GM21576 (cell line): ENCODE data around the gene CS.

Source experiments
- ATAC-seq: cut with Tn5 transposase; IDR thresholded peaks from one replicate; pipeline ENCODE4 v1.9.1; 2021; ENCODE audit warnings: mild to moderate bottlenecking, moderate library complexity; ENCODE audit not compliant: unreplicated experiment

Gene CS

DNA sequence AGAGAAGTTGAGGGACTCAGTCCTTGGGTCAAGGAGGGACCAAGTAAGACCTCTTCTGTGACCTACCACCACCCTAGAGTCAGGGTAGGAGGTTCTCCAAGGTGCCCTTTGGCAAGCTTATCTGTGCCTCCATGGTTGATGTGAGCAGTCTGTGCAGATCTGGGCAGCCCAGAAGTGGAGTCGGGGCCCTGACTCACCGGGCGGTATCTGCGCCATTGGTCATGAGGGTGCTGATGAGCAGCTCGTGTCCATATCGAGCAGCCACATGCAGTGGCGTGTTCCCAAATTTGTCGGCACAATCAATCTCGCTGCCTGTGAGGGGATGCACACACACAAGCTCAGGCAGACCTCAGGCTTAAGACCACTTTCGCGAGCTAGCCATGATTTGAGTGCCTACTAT is 47.0 kb downstream of the CS start:
- no peak for ATAC-seq

DNA sequence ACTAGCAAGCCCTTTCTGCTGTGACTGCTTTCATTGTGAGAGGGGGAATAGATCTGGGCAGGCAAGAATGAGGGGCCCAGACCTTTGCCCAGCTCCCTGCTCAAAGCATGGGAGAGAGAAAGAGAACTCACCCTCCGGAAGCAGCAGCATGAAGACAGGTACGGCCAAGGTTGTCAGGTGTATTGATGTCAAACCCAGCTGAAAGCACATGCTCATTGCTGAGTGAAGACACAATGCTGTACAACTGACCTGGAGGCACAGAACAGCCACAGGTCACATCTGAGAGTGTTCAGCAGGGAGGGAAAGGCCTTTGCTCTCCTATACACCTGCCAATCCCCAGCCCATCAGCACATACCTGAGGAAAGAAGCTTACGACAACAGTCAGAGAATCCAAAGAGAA is 47.5 kb downstream of the CS start:
- no peak for ATAC-seq

DNA sequence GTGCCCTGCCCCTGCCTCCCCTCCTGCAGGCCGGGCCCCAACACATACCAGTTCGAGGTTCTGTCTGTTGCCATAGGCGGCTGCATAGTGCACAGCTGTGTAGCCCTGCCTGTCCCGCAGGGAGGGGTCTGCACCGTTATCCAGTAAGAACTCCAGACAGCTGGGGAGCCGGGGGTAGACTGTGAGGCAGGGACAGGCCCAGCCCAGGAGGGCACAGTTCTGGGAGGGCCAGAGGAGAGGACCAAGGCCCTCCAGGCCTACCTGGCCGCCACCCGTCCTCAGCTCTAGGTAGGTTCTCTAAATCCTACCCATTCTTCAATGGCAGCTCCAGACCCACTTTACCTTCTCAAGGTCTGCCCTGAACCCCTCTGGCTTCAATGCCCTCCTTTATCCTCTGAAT is 51.4 kb downstream of the CS start:
- no peak for ATAC-seq

DNA sequence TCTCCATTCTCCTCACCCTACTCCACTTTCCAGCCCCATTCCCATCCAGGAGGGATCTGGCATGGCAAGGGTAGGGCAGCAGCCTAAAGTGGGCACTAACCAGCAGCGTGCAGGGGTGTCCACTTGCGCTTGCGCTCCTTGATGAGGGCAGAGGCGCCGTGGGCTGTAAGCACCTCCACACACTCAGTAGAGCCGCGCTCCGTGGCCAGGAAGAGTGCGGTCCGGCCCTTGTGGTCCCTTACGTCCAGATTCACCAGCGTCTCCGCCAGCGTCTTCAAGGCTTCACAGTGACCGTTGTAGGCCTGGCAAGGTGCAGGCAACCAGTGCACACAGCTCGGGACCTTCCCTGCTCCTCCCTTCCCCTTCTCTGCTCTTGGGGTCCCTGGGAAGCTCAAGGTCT is 52.2 kb downstream of the CS start:
- ATAC-seq = no peak

DNA sequence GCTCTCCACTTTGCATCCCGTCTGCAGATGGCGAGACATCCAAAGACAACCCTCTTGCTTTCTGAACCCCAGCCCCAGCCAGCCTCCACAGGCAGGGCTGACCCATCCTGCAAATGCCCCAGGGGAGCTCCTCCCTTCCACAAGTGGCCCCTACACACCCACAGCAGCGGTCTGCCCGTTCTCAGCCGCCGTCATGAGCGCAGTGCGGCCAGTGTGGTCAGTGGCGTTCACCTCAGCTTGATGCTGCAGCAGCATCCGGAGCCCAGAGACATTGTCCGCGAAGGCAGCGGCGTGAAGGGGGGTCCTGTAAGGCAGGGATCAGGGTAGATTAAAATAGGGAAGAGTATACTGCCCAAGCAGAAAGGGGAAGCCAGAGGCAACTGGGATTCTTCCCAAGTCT is 55.6 kb downstream of the CS start:
- no peak for ATAC-seq

DNA sequence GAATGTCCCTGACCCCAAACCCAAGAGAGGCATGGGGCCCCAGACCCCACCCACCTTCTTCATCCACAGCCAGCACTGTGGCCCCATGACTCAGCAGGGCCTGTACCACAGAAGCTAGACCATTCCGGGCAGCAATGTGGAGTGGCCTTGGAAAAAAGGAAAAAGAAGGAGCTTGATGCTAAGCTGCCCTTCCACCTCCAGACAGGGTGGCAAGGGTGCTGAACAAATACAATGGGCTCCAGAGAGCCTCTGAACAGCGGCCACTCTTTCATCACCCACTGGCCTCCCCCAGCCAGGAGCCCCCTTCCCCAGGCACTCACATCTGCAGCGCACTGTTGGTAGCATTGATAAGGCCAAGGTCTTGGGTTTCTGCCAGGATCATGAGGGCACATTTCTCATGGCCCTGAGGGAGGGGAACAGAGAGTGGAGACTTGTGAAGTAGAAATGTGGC is 56.4 kb downstream of the CS start:
- no peak for ATAC-seq

DNA sequence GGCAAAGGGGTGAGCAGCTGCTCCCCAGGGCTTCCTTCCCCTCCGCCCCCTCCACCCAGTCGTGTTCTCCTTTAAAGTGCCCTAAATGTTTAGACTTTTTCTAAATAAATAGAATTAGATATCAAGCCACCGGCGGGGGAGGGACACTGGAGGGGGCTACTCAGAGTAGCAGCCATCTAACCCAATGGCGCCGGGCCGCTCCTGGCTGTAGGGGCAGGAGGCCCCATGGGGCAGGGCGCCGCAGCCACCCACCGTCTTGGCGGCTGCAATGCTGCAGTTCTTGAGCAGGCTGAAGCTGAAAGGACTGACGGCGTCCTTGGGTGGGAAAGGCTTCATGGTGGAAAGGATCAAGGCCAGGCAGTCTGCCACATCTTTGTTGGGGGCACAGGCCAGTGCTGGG is 57.1 kb downstream of the CS start:
- no peak for ATAC-seq

DNA sequence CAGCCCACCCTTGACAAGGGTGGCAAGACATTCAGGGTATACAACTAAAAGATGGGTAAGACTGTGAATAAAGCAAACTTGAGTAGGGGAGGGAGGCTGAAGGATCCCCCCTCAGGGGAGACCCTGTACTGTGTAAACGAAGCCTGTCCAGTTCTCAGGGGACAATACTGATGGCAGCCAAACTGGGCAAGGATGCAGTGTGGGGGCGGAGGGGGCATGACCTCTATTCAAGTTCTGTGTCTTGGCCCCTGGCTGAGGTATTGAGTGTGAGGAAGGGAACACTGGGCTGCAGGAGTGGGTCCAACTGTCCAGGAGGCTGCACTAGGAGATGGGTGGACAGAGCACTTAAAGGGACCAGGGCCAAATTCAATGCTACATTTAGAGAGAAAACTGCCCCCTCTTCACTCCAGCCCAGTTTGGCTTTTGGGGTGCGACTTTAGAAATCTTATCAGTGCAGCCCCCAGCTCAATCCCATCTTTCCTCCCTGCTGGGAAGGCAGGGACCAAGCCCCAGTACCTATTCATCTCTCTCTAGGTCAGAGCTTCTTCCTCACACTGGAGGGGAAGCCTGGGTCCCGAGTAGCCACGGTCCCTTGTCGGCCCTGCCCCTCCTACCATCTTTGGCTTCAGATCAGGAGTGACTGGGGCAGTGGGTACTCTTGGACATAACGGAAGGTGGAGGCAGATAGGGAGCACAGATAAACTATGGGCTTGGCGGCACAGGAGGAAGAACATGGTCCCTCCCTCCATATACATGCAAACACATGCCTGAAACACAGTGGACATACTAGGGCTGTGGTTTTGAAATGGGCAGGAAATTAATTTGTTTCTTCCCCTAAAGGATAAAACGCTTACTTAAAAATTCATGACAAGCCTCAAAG is 58.5 kb downstream of the CS start:
- ATAC-seq = no peak

DNA sequence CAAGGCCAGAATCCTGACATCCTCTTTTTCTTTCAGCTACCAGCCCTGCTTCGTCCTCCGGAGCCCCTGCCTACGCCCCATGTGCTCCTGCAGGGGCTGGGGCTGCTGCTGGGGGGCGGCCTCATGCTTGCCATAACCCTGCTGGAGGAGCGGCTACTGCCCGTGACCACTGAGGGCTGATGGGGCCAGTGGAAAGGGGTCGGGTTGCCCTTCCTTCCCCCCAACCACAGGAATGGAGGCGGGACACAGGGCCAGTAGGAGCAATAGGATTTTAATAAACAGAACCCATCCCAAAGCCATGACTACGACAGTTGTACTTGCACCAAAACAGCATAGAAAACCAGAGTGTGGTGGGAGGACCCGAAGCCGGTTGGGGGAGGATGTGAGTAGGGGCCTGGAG is 62.6 kb downstream of the CS start:
- no peak for ATAC-seq

DNA sequence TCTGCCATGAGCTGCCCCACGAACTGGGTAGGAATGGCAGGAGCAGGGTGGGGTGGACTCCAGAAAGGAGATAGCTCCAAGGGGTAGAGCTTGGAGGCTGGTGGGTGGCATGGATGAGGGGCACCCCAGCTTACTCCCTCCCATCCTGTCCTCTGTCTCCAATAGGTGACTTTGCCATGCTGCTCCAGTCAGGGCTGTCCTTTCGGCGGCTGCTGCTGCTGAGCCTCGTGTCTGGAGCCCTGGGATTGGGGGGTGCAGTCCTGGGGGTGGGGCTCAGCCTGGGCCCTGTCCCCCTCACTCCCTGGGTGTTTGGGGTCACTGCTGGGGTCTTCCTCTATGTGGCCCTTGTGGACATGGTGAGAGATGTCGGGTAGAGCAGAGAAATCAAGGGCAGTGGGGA is 63.1 kb downstream of the CS start:
- ATAC-seq = no peak

DNA sequence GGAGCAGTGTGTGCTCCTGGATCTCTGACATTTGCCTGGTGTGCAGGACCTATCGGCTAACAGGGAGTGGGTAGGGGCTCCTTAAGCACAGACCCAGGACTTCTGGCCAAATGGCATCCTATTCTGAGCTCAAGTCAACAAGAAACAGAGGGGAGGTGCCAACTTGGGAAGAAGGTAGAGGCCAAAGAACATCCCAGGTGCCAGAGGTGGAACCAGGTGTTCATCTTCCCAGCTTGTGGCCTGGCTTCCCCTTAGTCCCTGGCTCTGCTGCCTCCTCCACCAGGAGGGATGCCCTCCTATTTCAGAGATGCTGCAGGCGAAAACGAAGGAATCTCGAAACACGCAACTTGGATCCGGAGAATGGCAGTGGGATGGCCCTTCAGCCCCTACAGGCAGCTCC is 64.0 kb downstream of the CS start:
- ATAC-seq = no peak

DNA sequence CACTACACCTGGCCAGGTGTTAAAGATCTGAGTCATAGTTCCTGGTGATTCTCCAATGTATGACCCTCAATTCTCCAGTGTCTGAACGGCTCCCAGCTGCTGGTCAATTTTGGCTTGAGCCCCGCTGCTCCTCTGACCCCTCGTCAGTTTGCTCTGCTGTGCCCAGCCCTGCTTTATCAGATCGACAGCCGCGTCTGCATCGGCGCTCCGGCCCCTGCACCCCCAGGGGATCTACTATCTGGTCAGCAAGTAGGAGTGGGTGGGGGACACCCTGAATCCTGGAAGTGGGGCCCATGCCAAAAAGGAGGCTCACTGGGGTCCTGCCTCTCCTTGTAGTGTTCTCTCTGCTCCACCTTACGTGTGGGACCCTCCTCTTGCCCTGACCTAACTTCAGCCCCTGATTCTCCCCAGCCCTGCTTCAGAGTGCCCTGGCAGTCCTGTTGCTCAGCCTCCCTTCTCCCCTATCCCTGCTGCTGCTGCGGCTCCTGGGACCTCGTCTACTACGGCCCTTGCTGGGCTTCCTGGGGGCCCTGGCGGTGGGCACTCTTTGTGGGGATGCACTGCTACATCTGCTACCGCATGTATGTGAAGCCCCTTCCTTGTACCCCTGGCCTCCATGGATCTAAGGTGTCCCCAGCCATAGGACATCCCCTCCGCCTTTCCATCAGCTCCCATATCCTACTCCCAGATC is 65.2 kb downstream of the CS start:
- no peak for ATAC-seq

DNA sequence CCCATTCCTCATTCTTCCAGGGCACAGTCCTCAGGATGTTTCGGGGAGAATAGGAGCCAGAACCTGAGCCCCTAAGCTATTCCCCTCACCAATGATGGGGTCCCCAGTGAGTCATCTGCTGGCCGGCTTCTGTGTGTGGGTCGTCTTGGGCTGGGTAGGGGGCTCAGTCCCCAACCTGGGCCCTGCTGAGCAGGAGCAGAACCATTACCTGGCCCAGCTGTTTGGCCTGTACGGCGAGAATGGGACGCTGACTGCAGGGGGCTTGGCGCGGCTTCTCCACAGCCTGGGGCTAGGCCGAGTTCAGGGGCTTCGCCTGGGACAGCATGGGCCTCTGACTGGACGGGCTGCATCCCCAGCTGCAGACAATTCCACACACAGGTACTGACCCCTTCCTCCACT is 68.9 kb downstream of the CS start:
- no peak for ATAC-seq

DNA sequence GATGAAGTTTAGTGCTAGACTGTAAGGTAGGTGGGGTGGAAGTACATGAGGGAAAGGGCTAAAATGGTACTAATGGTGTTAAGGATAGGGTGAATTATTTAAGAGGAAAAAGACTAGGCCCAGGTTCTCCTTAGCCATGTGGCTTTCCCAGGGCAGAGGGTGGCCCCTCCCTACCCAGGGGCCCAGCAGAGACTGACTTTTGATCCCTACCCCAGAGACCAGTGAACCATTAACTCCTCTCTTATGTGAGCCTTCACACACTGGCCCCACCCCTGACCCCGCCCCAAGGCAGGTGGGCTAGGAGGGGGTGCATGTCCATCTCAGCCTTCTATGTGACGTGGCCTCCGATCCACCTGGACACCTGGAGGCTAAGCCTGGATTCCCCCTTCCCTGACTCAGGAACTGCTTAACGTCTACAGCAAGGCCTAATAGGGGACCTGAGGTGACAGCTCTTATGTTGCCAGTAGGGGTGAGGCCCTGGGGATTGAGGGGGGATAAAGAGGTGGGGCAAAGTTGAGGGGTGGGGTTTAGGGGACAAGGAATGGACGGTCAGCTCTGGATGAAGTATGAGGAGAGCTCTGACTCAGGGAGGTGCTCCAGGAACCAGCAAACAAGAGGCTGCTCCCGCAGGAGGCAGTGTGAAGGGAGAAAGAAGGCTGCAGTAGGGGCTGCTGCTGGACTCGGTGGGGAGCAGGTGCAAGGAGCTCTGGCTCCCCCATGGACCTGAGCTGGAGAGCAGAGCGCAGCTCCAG is 69.5 kb downstream of the CS start:
- no peak for ATAC-seq

DNA sequence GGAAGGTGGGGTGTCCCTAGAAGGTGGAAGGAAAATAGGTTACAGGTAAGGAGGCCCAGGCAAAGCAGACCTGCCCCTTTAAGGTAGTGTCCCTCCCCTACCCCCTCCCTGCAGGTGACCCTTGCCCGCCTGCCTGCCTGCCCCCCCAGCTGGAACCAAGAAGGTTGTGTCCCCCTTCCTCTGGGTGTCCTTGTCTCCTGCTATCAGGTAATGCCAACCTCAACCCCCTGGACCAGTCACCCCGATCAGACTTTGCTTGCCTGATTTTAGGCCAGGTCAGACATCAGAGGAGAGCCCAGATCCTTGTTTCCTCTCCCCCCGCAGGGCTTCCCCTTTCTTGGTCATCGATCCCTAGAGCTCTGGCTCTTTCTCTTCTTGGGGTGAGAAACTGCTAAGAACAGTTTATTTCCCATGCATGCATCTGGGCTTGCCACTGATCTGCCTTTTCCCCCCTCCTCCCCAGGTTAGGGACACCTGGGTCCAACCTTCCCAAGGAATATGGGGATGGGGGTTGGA is 70.2 kb downstream of the CS start, which contains the start of gene SLC39A5:
TSS of gene SLC39A5 (plus strand) at position 136 of the 516 bp plus-strand sequence. CDS start 1,224 bp downstream, outside the sequence.
- no peak for ATAC-seq

DNA sequence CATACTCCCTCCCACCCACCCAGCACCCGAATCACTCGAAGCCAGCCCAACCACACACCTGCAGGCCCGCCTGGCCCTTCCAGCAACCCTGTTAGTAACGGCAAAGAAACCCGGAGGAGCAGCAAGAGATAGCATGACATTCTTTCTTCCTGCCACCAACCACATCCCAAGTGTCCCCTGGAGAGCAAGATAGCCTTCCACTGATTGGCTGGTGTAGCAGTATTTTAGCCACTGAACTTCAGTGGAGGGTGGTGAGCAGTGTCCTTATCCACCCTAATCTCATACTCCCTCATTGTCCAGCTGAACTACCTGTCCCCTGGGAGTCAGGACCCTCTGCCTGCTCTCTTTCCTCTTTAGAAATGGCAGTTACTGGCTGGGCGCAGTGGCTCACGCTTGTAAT is 71.0 kb downstream of the CS start:
- ATAC-seq = no peak

DNA sequence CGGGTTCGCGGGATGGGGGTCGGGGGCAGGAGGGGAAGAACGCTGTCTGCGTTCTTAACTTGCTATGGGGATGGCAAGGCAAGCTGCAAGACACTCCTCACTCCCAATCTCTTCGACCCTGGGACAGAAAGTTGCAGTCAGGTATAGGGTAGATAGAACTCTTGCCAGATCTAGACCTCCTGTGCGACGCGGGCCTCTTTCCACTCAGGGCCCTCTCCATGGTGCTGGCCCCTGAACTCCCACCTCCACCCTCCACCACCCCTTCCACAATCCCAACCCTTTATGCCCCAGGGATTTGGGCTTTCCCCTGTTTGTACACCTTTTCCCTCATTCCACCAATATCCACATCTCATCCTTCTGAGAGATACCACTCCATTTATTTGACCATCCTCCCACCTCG is 75.2 kb downstream of the CS start:
- ATAC-seq = no peak

DNA sequence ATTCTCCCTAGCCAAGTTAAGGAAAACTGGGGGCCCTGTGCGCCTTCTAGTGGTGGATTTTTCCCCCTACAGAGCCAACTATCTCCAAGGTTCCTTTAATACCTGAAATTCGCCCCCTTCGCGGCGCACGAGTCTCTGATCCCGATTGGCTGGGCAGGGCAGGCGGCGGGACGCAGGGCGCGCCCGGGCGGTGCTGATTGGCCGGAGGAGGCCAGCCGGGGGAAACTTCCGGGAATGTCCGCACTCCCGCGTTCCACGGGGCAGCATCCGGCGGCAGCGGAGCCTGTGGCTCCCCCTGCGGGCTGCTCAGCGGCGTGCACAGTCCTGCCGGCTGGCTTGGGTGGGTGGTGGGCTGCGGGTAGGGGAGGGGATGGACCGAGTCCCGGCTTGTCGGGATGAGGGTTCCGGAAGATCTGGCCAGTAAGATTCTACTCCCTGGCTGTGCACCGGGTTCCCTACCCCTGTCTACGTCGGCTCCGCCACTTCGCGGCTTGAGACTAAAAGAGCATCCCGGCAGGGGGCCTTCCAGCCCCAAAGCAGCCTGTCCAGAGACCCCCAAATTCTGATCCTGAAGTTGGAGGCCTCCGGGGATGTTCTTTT is 75.9 kb downstream of the CS start, which contains the start of gene NABP2:
TSS of gene NABP2 (plus strand) at position 241 of the 600 bp plus-strand sequence. CDS start 515 bp downstream, outside the sequence.
- ATAC-seq = peak; percentile 66

DNA sequence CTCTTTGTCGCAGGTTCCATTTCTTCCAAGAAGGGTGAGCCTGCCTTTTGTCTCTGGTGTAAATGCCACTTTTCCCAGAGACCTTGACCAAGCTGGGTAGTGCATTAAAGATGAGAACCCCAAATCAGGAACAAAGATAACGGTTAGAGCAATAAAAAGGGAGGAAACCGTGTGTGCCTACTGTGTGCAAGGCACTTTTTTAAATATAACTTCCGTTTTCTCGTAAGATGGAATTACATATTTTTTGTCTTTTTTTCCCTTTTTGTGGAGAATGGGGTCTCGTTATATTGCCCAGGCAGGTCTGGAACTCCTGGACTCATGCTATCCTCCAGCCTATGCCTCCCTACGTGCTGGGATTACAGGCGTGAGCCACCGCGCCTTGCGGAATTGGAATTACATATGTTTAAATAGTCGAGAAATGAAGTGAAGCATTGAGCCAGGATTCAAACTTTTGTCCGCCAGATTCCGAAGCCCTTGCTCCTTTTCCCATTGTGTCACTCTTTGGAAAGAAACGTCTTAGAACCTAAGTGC is 76.5 kb downstream of the CS start:
- no peak for ATAC-seq

DNA sequence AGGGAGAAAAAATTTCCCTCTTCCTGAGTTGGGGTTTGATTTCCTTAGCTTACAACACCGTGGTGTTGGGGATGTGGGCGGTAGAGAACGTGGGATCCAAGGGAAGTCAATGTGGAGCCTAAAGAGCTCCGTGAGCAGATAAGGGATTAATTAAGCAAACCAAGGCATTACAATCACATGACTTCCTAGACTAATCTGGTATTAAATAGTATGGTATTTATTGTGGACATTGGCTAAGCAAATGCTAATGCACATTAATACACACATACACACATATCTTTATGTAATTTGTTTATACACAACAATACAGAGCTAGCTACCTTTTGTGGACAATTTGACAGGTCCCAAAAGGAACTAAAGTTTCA is 77.6 kb downstream of the CS start:
- no peak for ATAC-seq
